Epithelial cell of prostate (primary cell): ENCODE data around the gene NALCN.

Experiments
- DNase-seq: peaks from one replicate; pipeline ENCODE4 v3.0.0-alpha.2; 2011; ENCODE audit warnings: low read depth, low spot score
- H3K27ac ChIP-seq: fragments of 450-650 bp; 2 replicates; pipeline ENCODE4 v1.5.1; 2017; ENCODE audit warnings: mild to moderate bottlenecking

NALCN gene

GRCh38 chr13:101065329-101065728, 351.0 kb downstream of the NALCN start:
- H3K27ac ChIP-seq = no peak overlapping the region
- DNase-seq = no peak

GRCh38 chr13:101059793-101060192, 356.5 kb downstream of the NALCN start:
- DNase-seq = no peak
- no peak overlapping the region for H3K27ac ChIP-seq

GRCh38 chr13:101058841-101059240, 357.5 kb downstream of the NALCN start:
- no peak for DNase-seq
- no peak overlapping the region for H3K27ac ChIP-seq

- no peak for DNase-seq
- H3K27ac ChIP-seq = no peak overlapping the region
Observed at GRCh38 chr13:101053301-101054093, 362.8 kb downstream of the NALCN start.

GRCh38 chr13:101049166-101049850, 367.0 kb downstream of the NALCN start:
- peak overlapping the region; percentile 68 for H3K27ac ChIP-seq
- peak; percentile 40 for DNase-seq

- no peak overlapping the region for H3K27ac ChIP-seq
- no peak for DNase-seq
Observed at GRCh38 chr13:101036546-101036945, 379.8 kb downstream of the NALCN start.

- no peak overlapping the region for H3K27ac ChIP-seq
- DNase-seq = no peak
Observed at GRCh38 chr13:101035119-101035620, 381.1 kb downstream of the NALCN start.

GRCh38 chr13:101026736-101027398, 389.4 kb downstream of the NALCN start:
- no peak for DNase-seq
- H3K27ac ChIP-seq = peak overlapping the region; percentile 18

- no peak for DNase-seq
- H3K27ac ChIP-seq = peak overlapping the region; percentile 18
Observed at GRCh38 chr13:101026328-101026727, 390.0 kb downstream of the NALCN start.

- no peak for DNase-seq
- peak overlapping the region; percentile 18 for H3K27ac ChIP-seq
Observed at GRCh38 chr13:101025925-101026324, 390.4 kb downstream of the NALCN start.

GRCh38 chr13:101025519-101025918, 390.8 kb downstream of the NALCN start:
- H3K27ac ChIP-seq = peak overlapping the region; percentile 18
- no peak for DNase-seq

GRCh38 chr13:101019126-101019525, 397.2 kb downstream of the NALCN start:
- DNase-seq = no peak
- H3K27ac ChIP-seq = peak overlapping the region; percentile 31

GRCh38 chr13:101018720-101019119, 397.6 kb downstream of the NALCN start:
- peak overlapping the region; percentile 31 for H3K27ac ChIP-seq
- DNase-seq = no peak

- H3K27ac ChIP-seq = no peak overlapping the region
- DNase-seq = no peak
Observed at GRCh38 chr13:101017123-101017872, 399.0 kb downstream of the NALCN start.

- H3K27ac ChIP-seq = no peak overlapping the region
- DNase-seq = no peak
Observed at GRCh38 chr13:101016475-101016874, 399.8 kb downstream of the NALCN start.

GRCh38 chr13:101013245-101013644, 403.1 kb downstream of the NALCN start:
- DNase-seq = no peak

GRCh38 chr13:101010100-101010499, 406.2 kb downstream of the NALCN start:
- no peak for DNase-seq
- no peak overlapping the region for H3K27ac ChIP-seq

More at GRCh38 chr13:101013245-101013644, 403.1 kb downstream of the NALCN start:
- no peak overlapping the region for H3K27ac ChIP-seq

- no peak overlapping the region for H3K27ac ChIP-seq
- no peak for DNase-seq
Observed at GRCh38 chr13:101007245-101007644, 409.1 kb downstream of the NALCN start.
